SW 1271 (cell line): ENCODE data around the gene MAGOH.
A peak's percentile ranks its signal among the peaks of the same experiment; 100 is the strongest.
"Not testable (repeated sequence)": the region's sequence is repeated elsewhere in the genome, so short reads cannot be mapped to it uniquely, and the experiment has no call there.

Experiments used
- DNase-seq, 2 experiments: peaks; one replicate each; lab custom pipeline; 2025; lab: John Stamatoyannopoulos, UW

Gene MAGOH

GRCh38 chr1:53186533-53186932 lies 51.8 kb downstream of the MAGOH start:
- DNase-seq = no peak

GRCh38 chr1:53185955-53186297 lies 52.4 kb downstream of the MAGOH start:
- not testable (repeated sequence) for DNase-seq

GRCh38 chr1:53183095-53183990 lies 55.0 kb downstream of the MAGOH start:
- DNase-seq = no peak

GRCh38 chr1:53182716-53183094 lies 55.6 kb downstream of the MAGOH start:
- no peak for DNase-seq

GRCh38 chr1:53182111-53182593 lies 56.2 kb downstream of the MAGOH start:
- DNase-seq = peak; percentile 4 to 49

GRCh38 chr1:53180951-53181350 lies 57.4 kb downstream of the MAGOH start:
- no peak for DNase-seq

- DNase-seq = no peak
Measured at GRCh38 chr1:53180226-53180625, 58.1 kb downstream of the MAGOH start.
